GM23248 (cell line): Measurements from ENCODE around the gene PPP2R2B. TPM values are rescaled to one million over a fixed set of nuclear protein-coding genes. Genes with fewer than 3 reads are reported as not detected.

Source experiments
- DNase-seq: peaks from one replicate; pipeline ENCODE4 v3.0.0-alpha.2; 2015
- H2AFZ ChIP-seq: fragments of 200-600 bp; sonication (generic); 2 replicates; pipeline ENCODE4 v1.6.1; 2016; ENCODE audit warnings: antibody characterized with exemption
- H3F3A ChIP-seq: fragments of 200-600 bp; sonication (generic); 2 replicates; pipeline ENCODE4 v1.6.1; 2016; ENCODE audit warnings: mild to moderate bottlenecking, antibody characterized with exemption, mixed run types; ENCODE audit not compliant: insufficient read depth
- H3K27ac ChIP-seq: fragments of 200-600 bp; sonication (generic); 2 replicates; pipeline ENCODE4 v1.5.1; 2016; ENCODE audit warnings: mild to moderate bottlenecking
- H3K27me3 ChIP-seq: fragments of 200-600 bp; sonication (generic); replicated peaks from 2 replicates; pipeline ENCODE4 v1.6.1; 2016; ENCODE audit warnings: mild to moderate bottlenecking; ENCODE audit not compliant: insufficient read depth
- H3K36me3 ChIP-seq: fragments of 200-600 bp; sonication (generic); 2 replicates; pipeline ENCODE4 v1.6.1; 2016; ENCODE audit warnings: low read depth, mild to moderate bottlenecking
- H3K4me1 ChIP-seq: fragments of 200-600 bp; sonication (generic); 2 replicates; pipeline ENCODE4 v1.6.1; 2016; ENCODE audit warnings: mild to moderate bottlenecking; ENCODE audit not compliant: insufficient read depth
- H3K4me2 ChIP-seq: fragments of 200-600 bp; sonication (generic); one replicate; pipeline ENCODE4 v1.6.1; 2016; ENCODE audit warnings: mild to moderate bottlenecking; ENCODE audit not compliant: unreplicated experiment
- H3K4me3 ChIP-seq: fragments of 200-600 bp; sonication (generic); 2 replicates; pipeline ENCODE4 v1.5.1; 2016; ENCODE audit warnings: mild to moderate bottlenecking
- H3K79me2 ChIP-seq: fragments of 200-600 bp; sonication (generic); 2 replicates; pipeline ENCODE4 v1.6.1; 2016; ENCODE audit warnings: mild to moderate bottlenecking; ENCODE audit not compliant: insufficient read depth
- H3K9ac ChIP-seq: fragments of 200-600 bp; sonication (generic); 2 replicates; pipeline ENCODE4 v1.6.1; 2016; ENCODE audit warnings: mild to moderate bottlenecking
- H3K9me2 ChIP-seq: fragments of 200-600 bp; sonication (generic); 2 replicates; pipeline ENCODE4 v1.6.1; 2016; ENCODE audit warnings: mixed run types, mild to moderate bottlenecking, moderate library complexity; ENCODE audit not compliant: insufficient read depth
- H3K9me3 ChIP-seq: fragments of 200-600 bp; sonication (generic); one replicate; pipeline ENCODE4 v1.6.1; 2017; ENCODE audit warnings: low read depth
- H4K20me1 ChIP-seq: fragments of 200-600 bp; sonication (generic); 2 replicates; pipeline ENCODE4 v1.6.0; 2016; ENCODE audit not compliant: insufficient read depth
- EZH2 ChIP-seq: fragments of 200-600 bp; sonication (generic); IDR thresholded peaks from 2 replicates; pipeline ENCODE4 v1.6.1; 2018; ENCODE audit warnings: antibody characterized with exemption, mild to moderate bottlenecking; ENCODE audit not compliant: insufficient read depth, poor library complexity, severe bottlenecking
- EZH2phosphoT487 ChIP-seq: fragments of 200-600 bp; sonication (generic); IDR thresholded peaks from 2 replicates; pipeline ENCODE4 v1.6.1; 2018; ENCODE audit warnings: antibody characterized with exemption, moderate library complexity, mild to moderate bottlenecking, low read depth; ENCODE audit not compliant: insufficient read depth
- WGBS, 2 experiments: methylation state at CpG; one replicate each; pipeline ENCODE4 v1.1.6; 2015 to 2017; ENCODE audit warnings: low lambda C conversion rate in 2 of 2, low coverage in 1 of 2; ENCODE audit errors: missing lambda C conversion rate in 2 of 2; 5-methylcytosine and 5-hydroxymethylcytosine counted together
- in situ Hi-C: fragments of 300-500 bp; cut with MboI; formaldehyde crosslinking; loops from 2 replicates; pipeline ENCODE4 v1.15.0; 2020
- polyA plus RNA-seq: library from polyadenylated mRNA; unstranded; fragments of >200 nt; fragmentation: Nextera tagmentation; extraction: Ambion mirVana; gene quantifications from 2 replicates; pipeline ENCODE4 v1.2.1, GENCODE V29; 2016
- total RNA-seq: library from RNA; depleted of rRNA; stranded (reverse); fragments of >200 nt; shearing (Covaris generic); gene quantifications from 2 replicates; pipeline ENCODE4 v1.2.3, GENCODE V29; 2014

PPP2R2B gene
- total and polyA plus RNA-seq, 2 experiments from 2014 or later, result 0.11 to 0.28 TPM

DNA sequence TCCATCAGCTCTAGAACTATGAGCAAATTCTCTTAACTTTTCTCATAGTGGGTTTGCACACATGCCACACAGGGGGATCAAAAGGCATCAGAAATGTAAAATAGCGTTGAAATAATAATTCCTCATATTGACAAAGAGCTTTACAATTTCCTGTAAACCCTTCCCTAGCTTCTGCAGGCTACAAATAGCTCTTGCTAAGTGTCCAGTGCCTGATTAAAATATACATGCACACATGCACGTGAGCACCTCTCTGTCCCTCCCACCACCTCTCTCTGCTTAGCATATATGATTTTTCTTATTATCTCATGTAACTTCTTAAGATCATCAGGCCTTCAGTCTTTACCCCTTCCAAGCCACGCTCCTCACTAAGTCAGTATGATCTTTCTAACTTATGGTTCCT, 13.7 kb upstream of the PPP2R2B start:
- no peak overlapping the region for H3K4me2 ChIP-seq
- WGBS, 2 experiments, result 33 to 39% methylated on average over 3 of the region's 3 CpGs

DNA sequence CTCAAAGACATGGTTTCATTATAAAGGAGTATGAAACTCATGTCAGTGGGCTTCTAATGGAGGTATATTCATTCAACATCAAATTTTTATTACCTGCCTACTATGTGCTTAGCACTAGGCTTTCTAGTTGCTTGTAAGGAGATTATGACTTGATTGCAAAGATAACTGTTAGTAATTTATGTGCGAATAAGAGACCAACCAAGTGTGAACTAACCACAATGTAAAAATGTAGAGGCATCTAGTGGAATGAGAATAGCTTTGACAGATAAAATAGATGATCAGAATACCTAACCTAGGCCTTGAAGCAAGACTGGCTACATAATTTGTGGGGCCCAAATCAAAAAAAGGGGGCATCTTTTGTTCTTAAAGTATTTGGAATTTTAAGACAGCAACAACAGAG, 13.0 kb upstream of the PPP2R2B start:
- Histone ChIP-seq H3K4me2 (no peak overlapping the region), H3F3A (no peaks in the 10 kb centered on the region), H3K9me2 (no peaks in the 10 kb centered on the region), H3K79me2 (no peaks in the 10 kb centered on the region), H3K9me3 (no peaks in the 10 kb centered on the region), H3K27me3 (no peaks in the 10 kb centered on the region), H3K36me3 (no peaks in the 10 kb centered on the region), H3K27ac (no peak overlapping the region), H3K4me1 (no peaks in the 10 kb centered on the region), H3K4me3 (no peak overlapping the region), H2AFZ (no peak overlapping the region), H4K20me1 (no peaks in the 10 kb centered on the region), H3K9ac (no peak overlapping the region)
- 69 to 74% methylated on average over 1 of the region's 1 CpG for WGBS, 2 experiments
- in situ Hi-C loops, result no loop called here
- no peak for TF ChIP-seq EZH2phosphoT487
- no peak for TF ChIP-seq EZH2
- DNase-seq, result no peak

More for the DNA sequence above, 13.7 kb upstream of the PPP2R2B start:
- H3K9ac ChIP-seq, result no peak overlapping the region
- H4K20me1 ChIP-seq, result no peaks in the 10 kb centered on the region
- no peak overlapping the region for H3K4me3 ChIP-seq
- no peak for DNase-seq
- H3K27ac ChIP-seq, result no peak overlapping the region
- no peaks in the 10 kb centered on the region for H3K36me3 ChIP-seq
- H3K79me2 ChIP-seq, result no peaks in the 10 kb centered on the region
- no peaks in the 10 kb centered on the region for H3K27me3 ChIP-seq
- no peak overlapping the region for H2AFZ ChIP-seq
- TF ChIP-seq EZH2 (no peak), EZH2phosphoT487 (no peak)
- no peaks in the 10 kb centered on the region for H3K4me1 ChIP-seq
- in situ Hi-C loops, result no loop called here
- H3K9me3 ChIP-seq, result no peaks in the 10 kb centered on the region
- no peaks in the 10 kb centered on the region for H3F3A ChIP-seq
- no peaks in the 10 kb centered on the region for H3K9me2 ChIP-seq

DNA sequence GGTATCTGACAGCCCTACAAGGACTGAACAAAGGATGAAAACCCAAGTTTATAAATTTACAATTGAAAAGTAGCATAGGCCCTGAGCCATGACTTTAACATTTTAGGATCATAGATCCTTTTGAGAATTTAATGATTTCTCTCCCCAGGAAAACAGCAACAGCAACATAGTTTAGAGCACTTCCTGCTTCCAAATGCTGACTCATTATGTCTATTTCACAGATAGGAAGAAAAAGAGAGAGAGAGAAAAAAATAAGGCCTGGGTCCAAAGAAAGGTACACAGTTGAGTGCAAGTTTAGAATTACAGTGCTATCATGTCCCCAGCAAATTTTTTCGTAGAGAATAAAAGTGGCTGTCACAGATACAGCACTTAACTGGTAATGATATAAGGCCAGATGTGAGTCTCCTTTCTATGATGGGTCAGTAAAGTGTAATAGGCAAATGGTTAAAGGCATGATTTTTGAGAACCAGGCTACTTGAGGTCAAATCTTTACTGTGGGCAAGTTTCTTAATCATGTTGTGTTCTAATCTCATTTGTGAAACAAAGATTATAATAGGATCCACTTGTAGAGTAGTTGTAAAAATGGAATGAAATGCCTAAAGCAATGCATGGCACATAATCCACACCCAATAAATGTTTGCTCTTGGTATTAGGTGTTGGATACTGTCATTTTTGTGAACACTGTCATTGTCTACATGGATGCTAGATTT, 12.3 kb upstream of the PPP2R2B start:
- no peak overlapping the region for H3K4me2 ChIP-seq
- WGBS, 2 experiments, result 45 to 47% methylated on average over 1 of the region's 1 CpG
- peak overlapping the region; percentile 53; the same call in 1 of the 2 replicates for H2AFZ ChIP-seq
- no peak overlapping the region for H3K27ac ChIP-seq
- H3K9me2 ChIP-seq, result no peaks in the 10 kb centered on the region
- DNase-seq, result peak; percentile 19
- H3K4me1 ChIP-seq, result no peaks in the 10 kb centered on the region
- H3K27me3 ChIP-seq, result no peaks in the 10 kb centered on the region
- H3K4me3 ChIP-seq, result no peak overlapping the region
- in situ Hi-C loops, result no loop called here
- TF ChIP-seq EZH2phosphoT487 (no peak), EZH2 (no peak)
- no peaks in the 10 kb centered on the region for H3K79me2 ChIP-seq
- H4K20me1 ChIP-seq, result no peaks in the 10 kb centered on the region
- H3K9ac ChIP-seq, result no peak overlapping the region
- H3K9me3 ChIP-seq, result no peaks in the 10 kb centered on the region
- no peaks in the 10 kb centered on the region for H3F3A ChIP-seq
- no peaks in the 10 kb centered on the region for H3K36me3 ChIP-seq

DNA sequence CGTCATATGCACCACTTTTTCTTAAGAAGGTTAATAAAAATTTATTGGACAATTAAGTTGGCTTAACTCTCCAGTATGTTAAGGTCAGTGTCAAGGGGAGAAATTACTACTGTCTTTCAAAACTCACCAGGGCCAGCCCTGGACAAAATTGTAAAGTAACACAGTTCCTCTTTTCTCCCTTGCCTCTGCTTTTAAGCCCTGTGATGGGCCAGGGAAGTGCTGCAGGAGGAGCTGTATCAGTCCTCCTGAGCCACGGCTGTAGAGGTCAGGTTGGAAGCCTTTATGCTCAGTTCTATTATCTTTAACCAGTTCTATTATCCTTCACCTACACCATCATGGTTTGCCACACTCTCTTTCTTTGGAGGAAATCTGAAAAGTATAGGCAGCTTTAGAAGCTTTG, 11.5 kb upstream of the PPP2R2B start:
- Histone ChIP-seq H3F3A (no peaks in the 10 kb centered on the region), H3K4me1 (no peaks in the 10 kb centered on the region), H3K9me2 (no peaks in the 10 kb centered on the region), H3K79me2 (no peaks in the 10 kb centered on the region), H2AFZ (peak overlapping the region; percentile 53; the same call in 1 of the 2 replicates), H3K9me3 (no peaks in the 10 kb centered on the region), H3K27me3 (no peaks in the 10 kb centered on the region), H3K36me3 (no peaks in the 10 kb centered on the region), H3K27ac (no peak overlapping the region), H3K4me2 (no peak overlapping the region), H4K20me1 (no peaks in the 10 kb centered on the region), H3K9ac (no peak overlapping the region), H3K4me3 (no peak overlapping the region)
- 47 to 77% methylated on average over 2 of the region's 2 CpGs for WGBS, 2 experiments
- in situ Hi-C loops, result no loop called here
- no peak for TF ChIP-seq EZH2phosphoT487
- TF ChIP-seq EZH2, result no peak
- no peak for DNase-seq

DNA sequence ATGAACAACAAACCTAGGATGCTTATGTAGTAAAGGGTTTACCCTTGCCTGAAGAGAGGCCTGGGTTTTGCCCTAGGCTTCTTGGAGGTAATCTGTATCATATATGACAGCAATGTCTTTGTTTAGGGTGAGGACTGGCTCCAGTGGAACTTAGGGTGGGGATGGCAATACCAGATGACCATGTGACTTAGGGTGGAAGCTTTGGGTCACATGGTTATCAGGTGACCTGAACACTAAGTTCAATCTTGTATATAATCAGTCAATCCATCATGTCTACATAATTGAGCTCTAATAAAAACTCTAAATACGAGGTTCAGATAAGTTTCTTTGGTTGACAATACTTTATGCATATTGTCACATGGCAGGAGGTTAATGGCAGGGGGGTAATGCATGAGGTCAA, 10.6 kb upstream of the PPP2R2B start:
- H3K36me3 ChIP-seq, result no peaks in the 10 kb centered on the region
- H2AFZ ChIP-seq, result no peak overlapping the region
- 4 to 12% methylated on average over 1 of the region's 1 CpG for WGBS, 2 experiments
- H3F3A ChIP-seq, result no peaks in the 10 kb centered on the region
- no peak overlapping the region for H3K4me3 ChIP-seq
- no peaks in the 10 kb centered on the region for H4K20me1 ChIP-seq
- no peaks in the 10 kb centered on the region for H3K9me3 ChIP-seq
- H3K4me2 ChIP-seq, result no peak overlapping the region
- H3K79me2 ChIP-seq, result no peaks in the 10 kb centered on the region
- H3K9ac ChIP-seq, result no peak overlapping the region
- no peaks in the 10 kb centered on the region for H3K4me1 ChIP-seq
- H3K27me3 ChIP-seq, result no peaks in the 10 kb centered on the region
- no peak overlapping the region for H3K27ac ChIP-seq
- in situ Hi-C loops, result no loop called here
- TF ChIP-seq EZH2 (no peak), EZH2phosphoT487 (no peak)
- no peaks in the 10 kb centered on the region for H3K9me2 ChIP-seq
- DNase-seq, result no peak
